GM12801 (cell line): Measurements from ENCODE around the gene LYPD5.

Experiments used
- TF ChIP-seq, protein P1 (sequence below): IDR thresholded peaks from one replicate; pipeline ENCODE4 v1.5.1; 2011; ENCODE audit warnings: control low read depth; ENCODE audit not compliant: insufficient read length; ENCODE audit errors: extremely low read depth

The LYPD5 gene

GRCh38 chr19:43820884-43821215 is 18.6 kb upstream of the LYPD5 start:
- TF ChIP-seq, protein P1, sequence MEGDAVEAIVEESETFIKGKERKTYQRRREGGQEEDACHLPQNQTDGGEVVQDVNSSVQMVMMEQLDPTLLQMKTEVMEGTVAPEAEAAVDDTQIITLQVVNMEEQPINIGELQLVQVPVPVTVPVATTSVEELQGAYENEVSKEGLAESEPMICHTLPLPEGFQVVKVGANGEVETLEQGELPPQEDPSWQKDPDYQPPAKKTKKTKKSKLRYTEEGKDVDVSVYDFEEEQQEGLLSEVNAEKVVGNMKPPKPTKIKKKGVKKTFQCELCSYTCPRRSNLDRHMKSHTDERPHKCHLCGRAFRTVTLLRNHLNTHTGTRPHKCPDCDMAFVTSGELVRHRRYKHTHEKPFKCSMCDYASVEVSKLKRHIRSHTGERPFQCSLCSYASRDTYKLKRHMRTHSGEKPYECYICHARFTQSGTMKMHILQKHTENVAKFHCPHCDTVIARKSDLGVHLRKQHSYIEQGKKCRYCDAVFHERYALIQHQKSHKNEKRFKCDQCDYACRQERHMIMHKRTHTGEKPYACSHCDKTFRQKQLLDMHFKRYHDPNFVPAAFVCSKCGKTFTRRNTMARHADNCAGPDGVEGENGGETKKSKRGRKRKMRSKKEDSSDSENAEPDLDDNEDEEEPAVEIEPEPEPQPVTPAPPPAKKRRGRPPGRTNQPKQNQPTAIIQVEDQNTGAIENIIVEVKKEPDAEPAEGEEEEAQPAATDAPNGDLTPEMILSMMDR: no peak

- TF ChIP-seq, protein P1: no peak
Measured at GRCh38 chr19:43820098-43820883, 18.0 kb upstream of the LYPD5 start.

DNA sequence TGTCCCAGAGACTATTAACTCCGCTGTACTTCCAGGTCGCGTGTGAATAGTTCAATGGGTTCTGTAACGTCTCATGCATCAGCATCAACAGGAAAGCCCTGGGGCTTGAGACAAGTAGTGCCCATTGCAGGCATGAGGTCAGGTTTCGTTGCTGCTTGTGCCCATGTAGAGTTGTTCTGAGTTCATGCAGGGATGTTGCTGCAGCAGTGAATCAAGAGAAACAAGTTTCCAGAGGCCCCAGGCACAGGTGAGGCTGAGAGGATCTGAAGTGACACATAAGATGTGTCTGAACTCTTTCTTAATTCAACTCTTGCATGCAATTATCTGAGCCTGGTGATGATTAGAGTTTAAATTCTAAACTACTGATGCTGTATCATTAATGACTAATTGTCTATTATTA is 16.3 kb upstream of the LYPD5 start:
- TF ChIP-seq, protein P1: no peak

DNA sequence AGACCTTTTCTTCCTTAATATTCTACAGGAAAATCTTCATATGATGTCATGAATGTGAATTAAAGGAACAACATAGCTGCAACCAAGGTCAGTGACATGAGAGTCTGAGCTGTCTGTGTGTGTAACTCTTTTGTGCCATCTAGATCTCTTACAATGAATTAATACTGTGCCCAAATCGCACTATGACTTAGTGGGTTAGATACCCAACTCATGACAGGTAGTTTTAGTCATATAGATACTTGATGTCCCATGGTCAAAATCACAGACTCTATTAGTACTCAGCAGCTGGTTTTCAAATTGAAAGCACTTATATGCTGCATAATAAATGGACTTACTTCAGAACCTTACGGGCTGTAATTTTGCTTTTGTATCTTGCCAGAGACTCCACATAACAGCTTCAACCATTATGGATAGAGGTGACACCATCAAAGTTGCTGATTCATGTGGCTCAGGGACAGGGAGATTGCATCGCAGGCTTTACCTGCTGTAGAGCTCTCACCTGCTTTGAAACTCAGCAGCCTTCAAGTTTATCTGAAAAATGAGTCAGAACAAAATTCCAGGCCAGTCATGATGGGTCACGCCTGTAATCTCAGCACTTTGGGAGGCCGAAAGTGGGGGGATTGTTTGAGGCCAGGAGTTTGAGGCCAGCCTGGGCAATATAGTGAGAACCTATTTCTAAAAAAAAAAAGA is 12.6 kb upstream of the LYPD5 start:
- TF ChIP-seq, protein P1: no peak

GRCh38 chr19:43812688-43813087 is 10.4 kb upstream of the LYPD5 start:
- TF ChIP-seq, protein P1: no peak

GRCh38 chr19:43812259-43812658 is 10.0 kb upstream of the LYPD5 start:
- TF ChIP-seq, protein P1: no peak

- TF ChIP-seq, protein P1: no peak
Measured at GRCh38 chr19:43811837-43812236, 9.6 kb upstream of the LYPD5 start.
